ENCODE data around the gene RDH8.

RDH8 gene

DNA sequence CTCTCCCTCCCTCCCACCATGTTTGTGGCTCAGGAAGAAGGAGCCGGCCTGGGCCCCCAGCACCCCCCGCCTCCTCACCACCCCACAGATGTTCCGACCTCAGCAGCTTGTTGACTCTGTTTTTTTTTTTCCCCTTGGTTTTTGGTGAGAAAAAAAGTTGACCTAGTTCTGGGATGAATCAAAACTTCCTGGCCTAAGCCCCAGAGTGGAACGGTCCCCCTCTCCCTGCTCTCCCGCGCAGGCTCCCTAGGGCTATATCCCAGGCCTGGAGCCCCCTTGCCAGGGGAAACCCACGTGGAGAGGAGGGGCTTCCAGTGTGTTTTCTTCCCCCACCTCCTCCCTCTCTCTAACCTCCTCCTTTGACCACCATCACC is 7.0 kb upstream of the RDH8 start:
- TF ChIP-seq REST (IDR thresholded peaks at IDR 0.05; ENCODE audit: insufficient read depth in 1 of 2, low read depth in 2 of 2, low read length in 2 of 2) (no peak), FOXP2 (optimal IDR thresholded peaks at IDR 0.05; ENCODE audit: borderline replicate concordance, extremely low read depth, extremely low read length, insufficient read depth) (no peak), TAF1 (IDR thresholded peaks at IDR 0.05; ENCODE audit: borderline replicate concordance, insufficient read depth, low read length) (no peak), SIN3A (IDR thresholded peaks at IDR 0.05; ENCODE audit: borderline replicate concordance, insufficient read depth, low read length) (no peak), POLR2AphosphoS5 (IDR thresholded peaks at IDR 0.05; ENCODE audit: low read depth, low read length) (no peak)

DNA sequence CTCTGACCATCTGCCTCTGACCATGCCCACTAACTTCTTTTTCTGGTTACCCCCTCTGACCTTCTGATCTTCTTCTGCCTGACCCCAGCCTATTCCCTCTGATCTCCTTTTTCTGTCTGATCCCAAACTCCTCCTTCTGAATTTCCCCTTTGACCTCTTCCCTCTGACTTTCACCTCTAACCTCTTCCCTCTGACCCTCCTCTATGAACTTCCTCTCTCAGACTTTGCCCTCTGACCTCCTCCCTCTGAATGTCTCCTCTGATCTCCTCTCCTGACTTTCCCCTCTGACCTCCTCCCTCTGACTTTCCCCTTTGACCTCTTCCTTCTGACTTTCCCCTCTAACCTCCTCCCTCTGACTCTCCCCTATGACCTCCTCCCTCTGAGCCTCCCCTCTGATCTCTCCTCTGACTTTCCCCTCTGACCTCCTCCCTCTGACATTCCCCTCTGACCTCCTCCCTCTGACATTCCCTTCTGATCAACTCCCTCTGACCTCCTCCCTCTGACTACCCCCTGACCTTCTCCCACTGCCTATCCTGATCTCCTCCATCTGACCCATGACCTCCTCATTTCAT is 6.4 kb upstream of the RDH8 start:
- no peak for TF ChIP-seq REST (IDR thresholded peaks at IDR 0.05; ENCODE audit: insufficient read depth in 1 of 2, low read depth in 2 of 2, low read length in 2 of 2)
- TF ChIP-seq FOXP2 (optimal IDR thresholded peaks at IDR 0.05; ENCODE audit: borderline replicate concordance, extremely low read depth, extremely low read length, insufficient read depth), result no peak
- TF ChIP-seq POLR2AphosphoS5 (IDR thresholded peaks at IDR 0.05; ENCODE audit: low read depth, low read length), result no peak
- no peak for TF ChIP-seq SIN3A (IDR thresholded peaks at IDR 0.05; ENCODE audit: borderline replicate concordance, insufficient read depth, low read length)
- no peak for TF ChIP-seq TAF1 (IDR thresholded peaks at IDR 0.05; ENCODE audit: borderline replicate concordance, insufficient read depth, low read length)

DNA sequence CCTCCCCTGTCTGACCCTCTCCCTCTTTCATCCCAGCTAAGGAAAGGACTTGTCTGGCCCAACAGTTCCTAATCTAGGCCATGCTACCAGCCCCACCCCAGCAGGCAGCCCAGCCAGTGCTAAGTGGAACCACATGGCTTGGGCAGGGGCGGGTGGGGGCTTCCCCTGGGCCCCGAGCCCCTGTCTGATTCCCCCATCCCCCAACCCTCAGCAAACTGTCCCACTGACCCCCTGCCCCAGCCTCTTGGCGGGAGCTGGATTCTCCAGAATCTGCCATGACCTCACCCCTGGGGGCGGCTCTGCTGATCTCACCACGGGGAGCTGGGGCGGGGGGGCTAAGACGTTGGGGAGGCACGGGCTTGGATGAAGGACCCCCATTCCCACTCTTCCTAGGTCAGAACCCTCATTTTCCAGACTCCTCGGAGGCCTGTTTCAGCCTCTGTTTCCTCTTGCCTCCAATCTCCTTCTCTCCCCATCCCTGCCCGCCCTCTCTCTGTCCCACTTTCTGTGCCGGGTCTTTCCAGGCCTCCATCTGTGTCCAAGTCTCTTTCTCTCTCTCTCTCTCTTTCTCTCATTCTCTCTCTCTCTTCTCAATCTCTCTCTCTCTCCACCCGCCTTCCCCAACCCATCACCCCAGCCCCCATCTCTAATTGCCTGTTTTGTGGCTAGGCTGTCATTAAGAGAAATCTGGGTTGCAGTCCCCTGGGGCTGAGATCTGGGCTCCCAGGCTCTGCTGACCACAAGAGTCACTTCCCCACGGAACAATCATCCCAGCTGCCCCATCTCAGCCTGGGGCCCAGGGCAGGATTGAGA is 5.7 kb upstream of the RDH8 start:
- TF ChIP-seq FOXP2 (optimal IDR thresholded peaks at IDR 0.05; ENCODE audit: borderline replicate concordance, extremely low read depth, extremely low read length, insufficient read depth), result no peak
- no peak for TF ChIP-seq SIN3A (IDR thresholded peaks at IDR 0.05; ENCODE audit: borderline replicate concordance, insufficient read depth, low read length)
- no peak for TF ChIP-seq TAF1 (IDR thresholded peaks at IDR 0.05; ENCODE audit: borderline replicate concordance, insufficient read depth, low read length)
- TF ChIP-seq REST (IDR thresholded peaks at IDR 0.05; ENCODE audit: insufficient read depth in 1 of 2, low read depth in 2 of 2, low read length in 2 of 2), result no peak
- TF ChIP-seq POLR2AphosphoS5 (IDR thresholded peaks at IDR 0.05; ENCODE audit: low read depth, low read length), result no peak

DNA sequence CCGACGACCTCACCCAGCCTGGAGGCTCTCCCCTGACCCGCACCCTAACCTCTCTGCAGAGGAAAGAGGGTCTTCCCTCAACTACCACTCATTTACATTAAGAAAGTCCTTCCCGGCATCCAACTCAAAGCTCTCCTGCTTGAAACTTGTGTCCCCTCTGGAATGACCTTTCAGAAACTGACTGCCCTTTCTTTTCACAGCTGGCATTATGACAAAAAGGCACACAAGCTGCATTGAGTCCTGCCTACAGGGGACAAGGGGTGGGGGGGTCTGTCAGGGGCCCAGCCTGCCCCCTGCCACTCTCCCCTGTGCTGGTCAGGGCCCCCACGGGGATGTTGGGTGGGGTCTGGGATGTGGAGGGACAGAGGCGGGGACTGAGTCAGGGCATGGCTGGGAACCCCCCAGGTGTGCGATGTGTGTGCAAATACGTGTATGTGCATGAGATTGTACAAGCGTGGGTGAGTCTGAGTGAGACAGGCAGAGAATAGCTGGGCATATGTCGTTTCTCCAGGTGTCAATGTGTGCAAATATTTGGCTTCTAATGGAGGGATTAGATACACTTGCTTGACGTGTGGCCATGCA is 5.0 kb upstream of the RDH8 start:
- TF ChIP-seq TAF1 (IDR thresholded peaks at IDR 0.05; ENCODE audit: borderline replicate concordance, insufficient read depth, low read length) (no peak), REST (IDR thresholded peaks at IDR 0.05; ENCODE audit: insufficient read depth in 1 of 2, low read depth in 2 of 2, low read length in 2 of 2) (no peak), SIN3A (IDR thresholded peaks at IDR 0.05; ENCODE audit: borderline replicate concordance, insufficient read depth, low read length) (no peak), POLR2AphosphoS5 (IDR thresholded peaks at IDR 0.05; ENCODE audit: low read depth, low read length) (no peak), FOXP2 (optimal IDR thresholded peaks at IDR 0.05; ENCODE audit: borderline replicate concordance, extremely low read depth, extremely low read length, insufficient read depth) (no peak)

Data from PFSK-1 (cell line).